Measurements from ENCODE around the gene PARD3. TPM values are rescaled to one million over a fixed set of nuclear protein-coding genes. Genes with fewer than 3 reads are reported as not detected.

PARD3 gene
- total and polyA plus RNA-seq, 10 of the 15 experiments (the other 5 are each of a cell fraction or from before 2014, with no cell fraction given): 2.6 to 43.1 (median 13.9) TPM

DNA sequence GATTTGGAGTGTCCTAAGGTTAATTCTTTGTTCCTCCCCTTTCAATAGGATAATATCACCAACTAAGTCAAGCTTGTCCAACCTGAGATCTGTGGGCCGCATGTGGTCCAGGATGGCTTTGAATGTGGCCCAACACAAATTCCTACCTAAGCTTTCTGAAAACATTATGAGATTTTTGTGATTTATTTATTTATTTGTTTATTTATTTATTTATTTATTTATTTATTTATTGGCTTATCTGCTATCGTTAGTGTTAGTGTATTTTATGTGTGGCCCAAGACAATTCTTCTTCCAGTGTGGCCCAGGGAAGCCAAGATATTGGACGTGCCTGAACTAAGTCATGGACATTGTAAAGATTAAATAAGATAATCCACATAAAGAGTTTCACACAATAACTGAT lies 446.0 kb downstream of the PARD3 start:
- Histone ChIP-seq H3K79me2 (ENCODE audit: control insufficient read depth, insufficient read depth, low read length) (no peaks in the 10 kb centered on the region), H4K20me1 (ENCODE audit: control insufficient read depth, insufficient read depth) (no peaks in the 10 kb centered on the region), H3K9ac (ENCODE audit: control insufficient read depth, insufficient read depth, low read length) (no peak overlapping the region), H3K36me3 (ENCODE audit: control insufficient read depth in 2 of 2, insufficient read depth in 2 of 2, low read length in 1 of 2) (no peaks in the 10 kb centered on the region), H3K9me3 (replicated peaks; ENCODE audit: control insufficient read depth, insufficient read depth, low read length) (no peaks in the 10 kb centered on the region), H3K27me3 (replicated peaks in 1 of 2; ENCODE audit: control insufficient read depth in 2 of 2, insufficient read depth in 2 of 2, low read length in 1 of 2) (no peaks in the 10 kb centered on the region), H3K4me1 (ENCODE audit: control insufficient read depth, insufficient read depth, low read length) (no peaks in the 10 kb centered on the region), H3K4me2 (ENCODE audit: control insufficient read depth, insufficient read depth) (no peak overlapping the region), H3K4me3 (no peak overlapping the region), H2AFZ (ENCODE audit: control insufficient read depth, low read depth, low read length) (no peak overlapping the region), H3K27ac (ENCODE audit: control insufficient read depth, insufficient read depth) (no peak overlapping the region)
- ATAC-seq (no peak), DNase-seq (ENCODE audit: low read depth, low spot score) (no peak), FAIRE-seq (no peak)
- ChIA-PET CTCF (interaction anchor here (0.6 kb wide), 1 partner anchor 195 kb away, joined by 4 read pairs; no protein-coding TSS in a partner anchor), RAD21 (ENCODE audit: unreplicated experiment) (interaction anchor here (0.6 to 0.7 kb wide), 2 partner anchors 27 to 49 kb away, joined by 3 to 4 read pairs; no protein-coding TSS in a partner anchor), POLR2A (no interaction called here), SMC1A (ENCODE audit: uncharacterized antibody, unreplicated experiment) (interaction anchor here (0.6 to 1.2 kb wide), 3 partner anchors 21 to 133 kb away, joined by 3 to 4 read pairs (median 3); no protein-coding TSS in a partner anchor)
- TF ChIP-seq RELA (IDR thresholded peaks at IDR 0.05; ENCODE audit: borderline replicate concordance, partially characterized antibody): no peak
- TF ChIP-seq SMC3 (IDR thresholded peaks at IDR 0.05; ENCODE audit: borderline replicate concordance, low read length): no peak
- TF ChIP-seq SMAD5 (IDR thresholded peaks at IDR 0.05; ENCODE audit: low read depth): no peak
- TF ChIP-seq TARDBP (IDR thresholded peaks at IDR 0.05; ENCODE audit: borderline replicate concordance): no peak
- TF ChIP-seq POLR2AphosphoS5 (IDR thresholded peaks at IDR 0.05; ENCODE audit: low read length): no peak
- TF ChIP-seq SMAD1 (IDR thresholded peaks at IDR 0.05; ENCODE audit: low read depth, partially characterized antibody): no peak
- TF ChIP-seq PML (IDR thresholded peaks at IDR 0.05; ENCODE audit: low read length): no peak
- TF ChIP-seq TCF12 (IDR thresholded peaks at IDR 0.05; ENCODE audit: low read depth, low read length): no peak
- no peak for TF ChIP-seq EZH2 (IDR thresholded peaks at IDR 0.05; ENCODE audit: borderline replicate concordance, control insufficient read depth, low read depth, low read length)
- TF ChIP-seq, protein P1, sequence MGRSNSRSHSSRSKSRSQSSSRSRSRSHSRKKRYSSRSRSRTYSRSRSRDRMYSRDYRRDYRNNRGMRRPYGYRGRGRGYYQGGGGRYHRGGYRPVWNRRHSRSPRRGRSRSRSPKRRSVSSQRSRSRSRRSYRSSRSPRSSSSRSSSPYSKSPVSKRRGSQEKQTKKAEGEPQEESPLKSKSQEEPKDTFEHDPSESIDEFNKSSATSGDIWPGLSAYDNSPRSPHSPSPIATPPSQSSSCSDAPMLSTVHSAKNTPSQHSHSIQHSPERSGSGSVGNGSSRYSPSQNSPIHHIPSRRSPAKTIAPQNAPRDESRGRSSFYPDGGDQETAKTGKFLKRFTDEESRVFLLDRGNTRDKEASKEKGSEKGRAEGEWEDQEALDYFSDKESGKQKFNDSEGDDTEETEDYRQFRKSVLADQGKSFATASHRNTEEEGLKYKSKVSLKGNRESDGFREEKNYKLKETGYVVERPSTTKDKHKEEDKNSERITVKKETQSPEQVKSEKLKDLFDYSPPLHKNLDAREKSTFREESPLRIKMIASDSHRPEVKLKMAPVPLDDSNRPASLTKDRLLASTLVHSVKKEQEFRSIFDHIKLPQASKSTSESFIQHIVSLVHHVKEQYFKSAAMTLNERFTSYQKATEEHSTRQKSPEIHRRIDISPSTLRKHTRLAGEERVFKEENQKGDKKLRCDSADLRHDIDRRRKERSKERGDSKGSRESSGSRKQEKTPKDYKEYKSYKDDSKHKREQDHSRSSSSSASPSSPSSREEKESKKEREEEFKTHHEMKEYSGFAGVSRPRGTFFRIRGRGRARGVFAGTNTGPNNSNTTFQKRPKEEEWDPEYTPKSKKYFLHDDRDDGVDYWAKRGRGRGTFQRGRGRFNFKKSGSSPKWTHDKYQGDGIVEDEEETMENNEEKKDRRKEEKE (IDR thresholded peaks at IDR 0.05): no peak
- TF ChIP-seq CHD4 (IDR thresholded peaks at IDR 0.05): no peak
- no peak for TF ChIP-seq DPF2 (IDR thresholded peaks at IDR 0.05)
- TF ChIP-seq, protein P2, sequence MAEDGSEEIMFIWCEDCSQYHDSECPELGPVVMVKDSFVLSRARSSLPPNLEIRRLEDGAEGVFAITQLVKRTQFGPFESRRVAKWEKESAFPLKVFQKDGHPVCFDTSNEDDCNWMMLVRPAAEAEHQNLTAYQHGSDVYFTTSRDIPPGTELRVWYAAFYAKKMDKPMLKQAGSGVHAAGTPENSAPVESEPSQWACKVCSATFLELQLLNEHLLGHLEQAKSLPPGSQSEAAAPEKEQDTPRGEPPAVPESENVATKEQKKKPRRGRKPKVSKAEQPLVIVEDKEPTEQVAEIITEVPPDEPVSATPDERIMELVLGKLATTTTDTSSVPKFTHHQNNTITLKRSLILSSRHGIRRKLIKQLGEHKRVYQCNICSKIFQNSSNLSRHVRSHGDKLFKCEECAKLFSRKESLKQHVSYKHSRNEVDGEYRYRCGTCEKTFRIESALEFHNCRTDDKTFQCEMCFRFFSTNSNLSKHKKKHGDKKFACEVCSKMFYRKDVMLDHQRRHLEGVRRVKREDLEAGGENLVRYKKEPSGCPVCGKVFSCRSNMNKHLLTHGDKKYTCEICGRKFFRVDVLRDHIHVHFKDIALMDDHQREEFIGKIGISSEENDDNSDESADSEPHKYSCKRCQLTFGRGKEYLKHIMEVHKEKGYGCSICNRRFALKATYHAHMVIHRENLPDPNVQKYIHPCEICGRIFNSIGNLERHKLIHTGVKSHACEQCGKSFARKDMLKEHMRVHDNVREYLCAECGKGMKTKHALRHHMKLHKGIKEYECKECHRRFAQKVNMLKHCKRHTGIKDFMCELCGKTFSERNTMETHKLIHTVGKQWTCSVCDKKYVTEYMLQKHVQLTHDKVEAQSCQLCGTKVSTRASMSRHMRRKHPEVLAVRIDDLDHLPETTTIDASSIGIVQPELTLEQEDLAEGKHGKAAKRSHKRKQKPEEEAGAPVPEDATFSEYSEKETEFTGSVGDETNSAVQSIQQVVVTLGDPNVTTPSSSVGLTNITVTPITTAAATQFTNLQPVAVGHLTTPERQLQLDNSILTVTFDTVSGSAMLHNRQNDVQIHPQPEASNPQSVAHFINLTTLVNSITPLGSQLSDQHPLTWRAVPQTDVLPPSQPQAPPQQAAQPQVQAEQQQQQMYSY (CRISPR knock-in tag; IDR thresholded peaks at IDR 0.05): no peak
- TF ChIP-seq SUZ12 (IDR thresholded peaks at IDR 0.05; ENCODE audit: unreplicated experiment): no peak
- no peak for TF ChIP-seq CREB1 (IDR thresholded peaks at IDR 0.05; ENCODE audit: low read depth)
- TF ChIP-seq RCOR1 (conservative IDR thresholded peaks at IDR 0.05; ENCODE audit: low read depth, low read length): no peak
- no peak for TF ChIP-seq NFXL1 (IDR thresholded peaks at IDR 0.05; ENCODE audit: borderline replicate concordance)
- in situ Hi-C loops (cut with MboI) (no loop called here), intact Hi-C loops (cut with micrococcal nuclease; ENCODE audit: unreplicated experiment) (no loop called here)
- BruUV-seq (replicated peaks): no TSS peak
- WGBS (ENCODE audit: insufficient coverage, insufficient replicate concordance, low lambda C conversion rate, missing lambda C conversion rate): 57% methylated on average over 3 of the region's 3 CpGs

Data from GM12878 (cell line).